GM12873 (cell line): ENCODE data around the gene CCNK.

Experiments used
- TF ChIP-seq, protein P1 (sequence below): IDR thresholded peaks from 2 replicates; pipeline ENCODE4 v1.5.1; 2012; ENCODE audit warnings: low read depth, mild to moderate bottlenecking, moderate library complexity, low read length, control low read depth; ENCODE audit not compliant: insufficient read depth; ENCODE audit errors: missing control alignments

Gene CCNK

DNA sequence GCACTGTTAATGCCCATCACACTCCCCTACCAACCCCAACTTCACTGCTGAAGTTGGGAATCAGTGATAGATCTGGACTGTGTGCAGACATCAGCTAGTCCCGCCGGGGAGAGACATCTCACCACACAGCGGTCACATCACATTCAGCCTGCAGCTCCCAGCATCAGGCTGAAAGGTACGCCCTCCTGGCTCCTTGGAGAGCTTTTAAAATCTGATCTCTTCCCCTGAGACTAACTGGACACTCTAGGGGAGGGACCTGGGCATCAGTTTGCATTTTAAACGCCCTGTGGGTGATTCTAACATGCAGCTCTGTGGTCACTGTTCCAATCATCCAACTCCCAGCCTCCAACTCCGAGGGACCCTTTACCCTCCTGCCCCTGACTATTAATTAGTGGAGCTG lies 64.4 kb downstream of the CCNK start:
- TF ChIP-seq, protein P1, sequence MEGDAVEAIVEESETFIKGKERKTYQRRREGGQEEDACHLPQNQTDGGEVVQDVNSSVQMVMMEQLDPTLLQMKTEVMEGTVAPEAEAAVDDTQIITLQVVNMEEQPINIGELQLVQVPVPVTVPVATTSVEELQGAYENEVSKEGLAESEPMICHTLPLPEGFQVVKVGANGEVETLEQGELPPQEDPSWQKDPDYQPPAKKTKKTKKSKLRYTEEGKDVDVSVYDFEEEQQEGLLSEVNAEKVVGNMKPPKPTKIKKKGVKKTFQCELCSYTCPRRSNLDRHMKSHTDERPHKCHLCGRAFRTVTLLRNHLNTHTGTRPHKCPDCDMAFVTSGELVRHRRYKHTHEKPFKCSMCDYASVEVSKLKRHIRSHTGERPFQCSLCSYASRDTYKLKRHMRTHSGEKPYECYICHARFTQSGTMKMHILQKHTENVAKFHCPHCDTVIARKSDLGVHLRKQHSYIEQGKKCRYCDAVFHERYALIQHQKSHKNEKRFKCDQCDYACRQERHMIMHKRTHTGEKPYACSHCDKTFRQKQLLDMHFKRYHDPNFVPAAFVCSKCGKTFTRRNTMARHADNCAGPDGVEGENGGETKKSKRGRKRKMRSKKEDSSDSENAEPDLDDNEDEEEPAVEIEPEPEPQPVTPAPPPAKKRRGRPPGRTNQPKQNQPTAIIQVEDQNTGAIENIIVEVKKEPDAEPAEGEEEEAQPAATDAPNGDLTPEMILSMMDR: no peak

DNA sequence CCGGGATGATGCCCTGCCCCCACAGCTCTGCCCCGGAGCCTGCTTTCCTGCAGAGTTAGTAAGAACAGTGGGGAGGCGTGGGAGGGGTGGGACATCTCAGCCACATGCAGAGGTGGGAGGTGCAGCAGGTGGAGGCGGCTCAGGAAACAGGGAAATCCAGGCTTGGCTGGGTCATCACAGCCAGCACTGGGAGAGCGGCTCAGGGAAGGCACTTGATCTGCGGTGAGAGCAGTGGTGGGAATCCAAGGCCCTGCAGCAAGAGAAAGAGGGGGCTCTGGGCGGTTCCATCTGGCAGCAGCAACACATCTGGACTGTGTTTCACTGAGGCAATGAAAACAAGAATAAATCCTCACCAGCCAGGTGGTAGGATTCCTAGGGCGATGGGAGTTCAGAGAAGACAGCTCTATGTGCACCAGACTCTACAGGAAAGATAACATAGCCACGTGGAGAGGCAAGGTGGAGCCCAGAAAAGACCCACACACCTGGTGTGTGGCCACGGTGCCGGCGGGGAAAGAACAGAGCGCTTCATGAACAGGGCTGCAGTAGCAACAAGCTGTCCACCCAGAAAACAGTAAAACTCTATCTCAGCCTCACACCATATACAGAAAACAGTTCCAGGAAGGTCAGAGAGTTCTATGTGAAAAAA lies 65.1 kb downstream of the CCNK start:
- TF ChIP-seq, protein P1: no peak

DNA sequence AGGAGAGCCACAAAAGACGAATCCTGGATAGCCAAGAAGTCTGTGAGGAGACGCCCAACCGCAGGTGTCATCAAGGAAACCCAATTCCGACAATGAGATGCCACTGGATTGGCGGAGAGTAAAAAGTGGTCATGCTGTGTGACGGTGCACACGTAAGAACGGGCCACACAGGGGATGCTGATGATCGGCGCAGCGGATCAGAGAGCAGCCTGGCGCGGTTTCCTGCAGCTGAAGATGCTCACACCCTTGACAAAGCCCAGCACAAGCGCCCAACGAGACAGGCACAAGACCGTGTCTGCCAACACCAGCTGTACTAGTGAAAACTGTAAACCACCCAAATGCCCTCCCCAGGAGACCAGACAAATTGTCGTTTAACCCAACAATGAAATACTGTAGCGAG lies 67.0 kb downstream of the CCNK start:
- TF ChIP-seq, protein P1: no peak

DNA sequence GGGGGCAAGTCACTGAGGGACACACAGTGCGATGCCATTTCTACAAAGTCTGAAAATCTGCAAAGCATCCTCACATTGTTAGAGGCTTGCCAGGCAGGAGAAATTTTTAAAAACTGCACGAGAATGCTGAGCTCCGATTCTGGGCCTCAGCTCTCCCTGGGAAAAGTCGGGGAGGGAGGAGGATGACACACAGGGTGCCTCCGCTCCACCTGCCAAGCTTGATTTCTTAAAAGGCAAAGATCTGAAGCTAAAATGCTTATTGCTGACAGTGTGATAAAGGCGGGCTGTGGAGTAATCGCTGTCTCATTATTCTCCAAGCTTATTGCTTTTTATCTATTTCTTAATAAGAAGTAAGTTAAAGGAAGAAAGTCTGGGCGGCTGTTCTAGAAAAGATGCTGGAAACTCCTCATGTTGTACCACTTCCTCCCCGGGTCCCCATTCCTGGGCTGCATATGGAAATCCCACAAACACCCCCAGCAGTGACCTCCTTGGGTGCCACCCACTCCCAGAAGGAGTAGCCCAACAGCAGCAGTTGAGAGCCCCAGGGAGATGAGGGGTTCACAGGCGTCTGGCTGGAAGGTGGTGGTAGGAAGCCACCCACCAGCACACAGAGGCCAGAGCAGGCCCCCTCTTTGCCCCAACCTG lies 67.8 kb downstream of the CCNK start:
- TF ChIP-seq, protein P1: no peak

DNA sequence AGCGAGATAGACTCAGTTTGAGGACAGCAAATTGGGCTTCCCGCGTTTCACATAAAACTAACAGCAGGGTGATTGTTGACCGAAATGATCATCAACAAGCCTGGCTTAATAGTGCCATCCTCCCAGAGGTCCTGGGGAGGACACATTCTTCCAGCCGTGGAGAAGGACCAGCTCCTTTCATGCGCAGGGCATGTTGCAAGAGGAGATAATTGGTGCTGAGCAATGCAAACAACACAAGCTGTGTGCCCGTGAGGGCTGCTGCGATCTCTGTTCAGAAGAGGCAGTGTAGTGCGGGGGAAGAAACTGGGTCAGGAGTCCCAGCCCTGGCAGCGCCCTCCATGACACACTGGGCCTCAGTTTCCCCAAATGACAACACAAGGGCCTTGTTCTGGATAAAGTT lies 68.5 kb downstream of the CCNK start:
- TF ChIP-seq, protein P1: no peak

DNA sequence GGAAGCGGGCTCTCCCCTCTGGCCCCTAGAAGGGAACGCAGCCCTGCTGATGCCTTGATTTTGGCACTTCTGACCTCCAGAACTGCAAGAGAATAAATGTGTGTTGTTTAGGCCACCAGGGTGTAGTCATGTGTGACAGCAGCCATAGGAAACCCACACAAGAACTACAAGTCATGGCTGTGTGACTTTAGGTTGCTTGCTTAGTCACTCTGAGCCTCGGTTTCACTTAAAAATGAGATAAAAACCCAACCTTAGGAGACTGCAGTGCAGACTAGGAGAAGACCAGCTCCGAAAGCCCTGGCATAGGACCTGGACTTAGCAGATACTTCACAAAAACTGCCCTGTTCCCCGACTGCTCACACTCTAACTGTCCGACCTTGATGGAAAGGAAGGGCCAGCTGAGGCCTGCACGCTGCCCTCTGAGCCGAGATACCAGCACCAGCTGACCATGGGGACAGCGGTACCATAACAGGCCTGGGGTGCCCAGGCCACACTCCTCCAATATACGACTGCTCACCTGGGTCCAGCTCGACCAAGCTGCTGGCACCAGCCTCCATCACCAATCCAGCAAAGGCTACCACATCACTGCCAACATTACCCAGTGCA lies 69.3 kb downstream of the CCNK start:
- TF ChIP-seq, protein P1: no peak

DNA sequence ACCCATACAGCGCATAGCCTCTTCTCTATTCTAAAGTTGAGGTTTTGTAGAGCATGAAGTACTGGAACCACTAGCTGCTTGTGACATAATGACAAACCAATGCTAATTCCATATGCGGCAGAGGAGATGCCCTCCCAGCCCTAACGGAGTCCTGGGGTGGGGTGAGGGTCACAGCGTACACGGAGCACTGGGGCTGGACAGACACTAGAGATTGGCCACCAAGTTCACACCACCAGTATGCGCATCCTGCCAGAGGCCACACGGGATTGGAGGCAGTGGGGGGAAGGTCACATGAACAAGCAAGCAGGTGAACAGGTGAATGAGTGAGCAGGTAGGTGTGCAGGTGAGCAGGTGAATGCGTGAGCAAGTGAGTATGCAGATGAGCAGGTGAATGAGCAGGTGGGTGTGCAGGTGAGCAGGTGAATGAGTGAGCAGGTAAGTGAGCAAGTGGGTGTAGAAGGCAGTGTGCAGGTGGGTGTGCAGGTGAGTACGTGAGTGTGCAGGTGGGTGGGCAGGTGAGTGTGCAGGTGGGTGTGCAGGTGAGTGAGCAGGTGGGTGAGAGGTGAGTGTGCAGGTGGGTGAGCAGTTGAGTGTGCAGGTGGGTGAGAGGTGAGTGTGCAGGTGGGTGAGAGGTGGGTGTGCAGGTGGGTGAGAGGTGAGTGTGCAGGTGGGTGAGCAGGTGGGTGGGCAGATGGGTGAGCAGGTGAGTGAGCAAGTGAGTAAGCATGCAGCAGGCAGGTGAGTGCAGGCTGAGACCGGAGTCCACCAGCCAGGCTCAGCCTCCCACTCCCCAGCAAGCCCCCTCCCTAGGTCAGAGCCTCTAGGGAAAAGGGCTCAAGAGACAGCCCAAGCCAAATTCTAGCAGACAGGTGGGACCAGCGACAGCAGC lies 70.1 kb downstream of the CCNK start:
- TF ChIP-seq, protein P1: no peak
